H9 (cell line): ENCODE data around the gene TTC23L. TPM values are rescaled to one million over a fixed set of nuclear protein-coding genes. Genes with fewer than 3 reads are reported as not detected.

ENCODE experiments used
- DNase-seq: peaks from one replicate; pipeline ENCODE4 v3.0.0-alpha.2; 2017
- H2AFZ ChIP-seq: one replicate; pipeline ENCODE4 v1.6.1; 2013; ENCODE audit warnings: mild to moderate bottlenecking, low read length, control low read depth, moderate library complexity
- H2AK5ac ChIP-seq: 2 replicates; pipeline ENCODE4 v1.6.1; 2013; ENCODE audit warnings: low read length, control low read depth, mixed read lengths; ENCODE audit not compliant: insufficient read length
- H2BK120ac ChIP-seq: one replicate; pipeline ENCODE4 v1.6.1; 2013; ENCODE audit warnings: low read depth, mild to moderate bottlenecking, low read length, control low read depth, inconsistent platforms; ENCODE audit not compliant: poor library complexity, severe bottlenecking
- H2BK12ac ChIP-seq: 2 replicates; pipeline ENCODE4 v1.6.1; 2013; ENCODE audit warnings: low read length, control low read depth, mixed read lengths, low read depth; ENCODE audit not compliant: insufficient read length
- H2BK15ac ChIP-seq: 2 replicates; pipeline ENCODE4 v1.6.1; 2013; ENCODE audit warnings: low read depth, low read length, control low read depth
- H2BK20ac ChIP-seq: one replicate; pipeline ENCODE4 v1.6.1; 2013; ENCODE audit warnings: low read depth, mild to moderate bottlenecking, low read length, control low read depth, inconsistent platforms; ENCODE audit not compliant: poor library complexity, severe bottlenecking
- H2BK5ac ChIP-seq: 2 replicates; pipeline ENCODE4 v1.6.1; 2013; ENCODE audit warnings: low read length, control low read depth, mixed read lengths; ENCODE audit not compliant: insufficient read length
- H3K14ac ChIP-seq: 2 replicates; pipeline ENCODE4 v1.6.1; 2013; ENCODE audit warnings: low read length, control low read depth; ENCODE audit not compliant: insufficient read depth
- H3K18ac ChIP-seq: 2 replicates; pipeline ENCODE4 v1.6.1; 2013; ENCODE audit warnings: low read depth, mild to moderate bottlenecking, mixed read lengths, low read length, control low read depth; ENCODE audit not compliant: insufficient read length
- H3K23ac ChIP-seq: 2 replicates; pipeline ENCODE4 v1.6.1; 2013; ENCODE audit warnings: low read length, control low read depth, mixed read lengths, low read depth; ENCODE audit not compliant: insufficient read length
- H3K23me2 ChIP-seq: 2 replicates; pipeline ENCODE4 v1.6.1; 2013; ENCODE audit warnings: low read depth, mild to moderate bottlenecking, mixed read lengths, low read length, control low read depth; ENCODE audit not compliant: insufficient read length, poor library complexity, severe bottlenecking
- H3K27ac ChIP-seq: 2 replicates; pipeline ENCODE4 v1.5.1; 2013; ENCODE audit warnings: low read length, control low read depth, mixed read lengths, low read depth; ENCODE audit not compliant: insufficient read length
- H3K27me3 ChIP-seq: 2 replicates; pipeline ENCODE4 v1.6.1; 2013; ENCODE audit warnings: low read length, control low read depth, inconsistent platforms; ENCODE audit not compliant: insufficient read depth
- H3K4ac ChIP-seq: 2 replicates; pipeline ENCODE4 v1.6.1; 2013; ENCODE audit warnings: low read depth, mild to moderate bottlenecking, control low read depth, inconsistent platforms, low read length, moderate library complexity
- H3K4me1 ChIP-seq: 2 replicates; pipeline ENCODE4 v1.6.1; 2013; ENCODE audit warnings: low read length, control low read depth, inconsistent platforms; ENCODE audit not compliant: insufficient read depth
- H3K4me2 ChIP-seq: 2 replicates; pipeline ENCODE4 v1.6.1; 2013; ENCODE audit warnings: low read length, control low read depth, mixed read lengths; ENCODE audit not compliant: insufficient read length, insufficient read depth
- H3K56ac ChIP-seq: 2 replicates; pipeline ENCODE4 v1.6.1; 2013; ENCODE audit warnings: low read depth, mild to moderate bottlenecking, mixed read lengths, low read length, control low read depth; ENCODE audit not compliant: insufficient read length
- H3K79me1 ChIP-seq: 2 replicates; pipeline ENCODE4 v1.6.1; 2013; ENCODE audit warnings: low read depth, mild to moderate bottlenecking, moderate library complexity, low read length, control low read depth, inconsistent platforms; ENCODE audit not compliant: insufficient read depth, poor library complexity, severe bottlenecking
- H3K79me2 ChIP-seq: 2 replicates; pipeline ENCODE4 v1.6.1; 2013; ENCODE audit warnings: low read length, control low read depth, inconsistent platforms; ENCODE audit not compliant: insufficient read depth
- H3K9ac ChIP-seq: 2 replicates; pipeline ENCODE4 v1.6.1; 2013; ENCODE audit warnings: low read length, control low read depth, mixed read lengths; ENCODE audit not compliant: insufficient read length; ENCODE audit errors: extremely low read depth
- H3K9me3 ChIP-seq: one replicate; pipeline ENCODE4 v1.6.1; 2013; ENCODE audit warnings: low read depth, low read length, inconsistent platforms; ENCODE audit not compliant: control insufficient read depth
- H3T11ph ChIP-seq: one replicate; pipeline ENCODE4 v1.6.1; 2013; ENCODE audit warnings: mild to moderate bottlenecking, low read length, control low read depth, inconsistent platforms
- H4K20me1 ChIP-seq: one replicate; pipeline ENCODE4 v1.6.1; 2013; ENCODE audit not compliant: control insufficient read depth, insufficient read length, insufficient read depth
- H4K5ac ChIP-seq: 2 replicates; pipeline ENCODE4 v1.6.1; 2013; ENCODE audit warnings: low read depth, mild to moderate bottlenecking, mixed read lengths, low read length, control low read depth; ENCODE audit not compliant: insufficient read length
- H4K8ac ChIP-seq: replicated peaks from 2 replicates; pipeline ENCODE4 v1.6.1; 2013; ENCODE audit warnings: low read length, control low read depth, mixed read lengths, low read depth; ENCODE audit not compliant: insufficient read length
- H4K91ac ChIP-seq: 2 replicates; pipeline ENCODE4 v1.6.1; 2013; ENCODE audit warnings: low read depth, mild to moderate bottlenecking, moderate library complexity, mixed read lengths, low read length, control low read depth; ENCODE audit not compliant: insufficient read length
- H3K27ac Mint-ChIP-seq, 3 experiments: 2 replicates in 2 of 3; 3 replicates in 1 of 3; pipeline ENCODE4 v1.8.0; 2020 to 2021; ENCODE audit warnings: mixed read lengths in 3 of 3, mild to moderate bottlenecking in 1 of 3, moderate library complexity in 1 of 3
- H3K27me3 Mint-ChIP-seq: 2 replicates; pipeline ENCODE4 v1.8.0; 2021; ENCODE audit warnings: low read depth, mild to moderate bottlenecking, moderate library complexity, mixed read lengths
- H3K36me3 Mint-ChIP-seq, 3 experiments: 2 replicates in 2 of 3; 3 replicates in 1 of 3; pipeline ENCODE4 v1.8.0; 2020 to 2021; ENCODE audit warnings: low read depth in 3 of 3, mixed read lengths in 3 of 3; ENCODE audit not compliant: insufficient read depth in 1 of 3
- H3K4me1 Mint-ChIP-seq, 2 experiments: 2 replicates each; pipeline ENCODE4 v1.8.0; 2020; ENCODE audit warnings: mixed read lengths in 2 of 2
- H3K4me3 Mint-ChIP-seq, 2 experiments: 2 replicates in 1 of 2; 3 replicates in 1 of 2; pipeline ENCODE4 v1.8.0; 2020 to 2021; ENCODE audit warnings: mild to moderate bottlenecking in 2 of 2, mixed read lengths in 2 of 2, moderate library complexity in 1 of 2
- H3K9me3 Mint-ChIP-seq, 2 experiments: 2 replicates in 1 of 2; 3 replicates in 1 of 2; pipeline ENCODE4 v1.8.0; 2020; ENCODE audit warnings: mild to moderate bottlenecking in 2 of 2, mixed read lengths in 2 of 2, moderate library complexity in 1 of 2
- CTCF ChIP-seq: fragments of 200-600 bp; sonication (generic); conservative IDR thresholded peaks from 3 replicates; pipeline ENCODE4 v1.8.0; 2021; ENCODE audit warnings: antibody characterized with exemption, mild to moderate bottlenecking
- WGBS: extraction: QIAGEN DNeasy Blood & Tissue Kit; methylation state at CpG from one replicate; pipeline ENCODE4 v1.1.7; 2013; ENCODE audit warnings: missing lambda C conversion rate, low lambda C conversion rate, mixed read lengths; ENCODE audit not compliant: insufficient read length; ENCODE audit errors: extremely low coverage; 5-methylcytosine and 5-hydroxymethylcytosine counted together
- total RNA-seq: library from RNA; stranded (reverse); gene quantifications from 2 replicates; pipeline ENCODE4 v1.2.1, GENCODE V29; 2021

The TTC23L gene
- total RNA-seq, 1 experiment from 2014 or later, result 0.96 TPM

- H3K27ac ChIP-seq, result no peak overlapping the region
- H2BK20ac ChIP-seq, result no peak overlapping the region
- WGBS, result no CpG with 5 or more reads among the region's 6 CpGs
- no peaks in the 10 kb centered on the region for H3K4me1 ChIP-seq
- H3K4me2 ChIP-seq, result peak overlapping the region; percentile 92
- no peak overlapping the region for H3K18ac ChIP-seq
- no peak overlapping the region for H2AK5ac ChIP-seq
- no peak overlapping the region; the same call in 1 of the 2 replicates for H3K14ac ChIP-seq
- no peak overlapping the region for H3T11ph ChIP-seq
- Mint-ChIP-seq H3K27me3 (no peaks in the 10 kb centered on the region), H3K36me3 (peaks cover 26 to 57% (median 51%) of the 10 kb centered on the region in 3 experiments), H3K4me1 (peaks cover 21 to 25% of the 10 kb centered on the region in 2 experiments), H3K27ac (peak overlapping the region in 1 of 3 experiments; percentile 76; a peak in 1 of 7 replicates), H3K4me3 (no peak overlapping the region), H3K9me3 (no peaks in the 10 kb centered on the region)
- H4K20me1 ChIP-seq, result no peaks in the 10 kb centered on the region
- no peak overlapping the region for H3K23ac ChIP-seq
- no peaks in the 10 kb centered on the region for H3K9me3 ChIP-seq
- no peak overlapping the region for H4K91ac ChIP-seq
- peak overlapping the region; percentile 98 for H3K9ac ChIP-seq
- H3K4ac ChIP-seq, result no peak overlapping the region
- peaks cover 28% of the 10 kb centered on the region for H3K79me2 ChIP-seq
- no peaks in the 10 kb centered on the region for H3K27me3 ChIP-seq
- no peak overlapping the region for H2BK120ac ChIP-seq
- H2AFZ ChIP-seq, result no peak overlapping the region
- no peak overlapping the region for H4K8ac ChIP-seq
- no peak overlapping the region for H3K56ac ChIP-seq
- no peak overlapping the region for H4K5ac ChIP-seq
- no peak for TF ChIP-seq CTCF
- H3K79me1 ChIP-seq, result no peaks in the 10 kb centered on the region
- no peak for DNase-seq
- H2BK15ac ChIP-seq, result no peak overlapping the region
- no peak overlapping the region for H2BK12ac ChIP-seq
- peaks cover 5% of the 10 kb centered on the region for H3K23me2 ChIP-seq
- H2BK5ac ChIP-seq, result no peak overlapping the region
Measured at GRCh38 chr5:34916518-34916917, 77.6 kb downstream of the TTC23L start.
